Ishikawa (cell line): ENCODE results near the gene RPTOR.

Source experiments
- EP300 ChIP-seq: IDR thresholded peaks from 2 replicates; pipeline ENCODE4 v1.6.1; 2012; ENCODE audit warnings: borderline replicate concordance
- FOXM1 ChIP-seq: IDR thresholded peaks from 2 replicates; pipeline ENCODE4 v1.6.1; 2012; ENCODE audit warnings: low read depth, borderline replicate concordance
- RAD21 ChIP-seq: IDR thresholded peaks from 2 replicates; pipeline ENCODE4 v1.6.1; 2012; ENCODE audit warnings: low read depth
- TEAD4 ChIP-seq: IDR thresholded peaks from 2 replicates; pipeline ENCODE4 v1.6.1; 2012
- YY1 ChIP-seq: IDR thresholded peaks from 2 replicates; pipeline ENCODE4 v1.6.1; 2012; ENCODE audit warnings: low read depth
- TF ChIP-seq, protein P1 (sequence below): IDR thresholded peaks from 2 replicates; pipeline ENCODE4 v1.6.1; 2012; ENCODE audit warnings: low read depth, mild to moderate bottlenecking

GRCh38 chr17:80826346-80826954, 281.8 kb downstream of the RPTOR start:
- TF ChIP-seq, protein P1, sequence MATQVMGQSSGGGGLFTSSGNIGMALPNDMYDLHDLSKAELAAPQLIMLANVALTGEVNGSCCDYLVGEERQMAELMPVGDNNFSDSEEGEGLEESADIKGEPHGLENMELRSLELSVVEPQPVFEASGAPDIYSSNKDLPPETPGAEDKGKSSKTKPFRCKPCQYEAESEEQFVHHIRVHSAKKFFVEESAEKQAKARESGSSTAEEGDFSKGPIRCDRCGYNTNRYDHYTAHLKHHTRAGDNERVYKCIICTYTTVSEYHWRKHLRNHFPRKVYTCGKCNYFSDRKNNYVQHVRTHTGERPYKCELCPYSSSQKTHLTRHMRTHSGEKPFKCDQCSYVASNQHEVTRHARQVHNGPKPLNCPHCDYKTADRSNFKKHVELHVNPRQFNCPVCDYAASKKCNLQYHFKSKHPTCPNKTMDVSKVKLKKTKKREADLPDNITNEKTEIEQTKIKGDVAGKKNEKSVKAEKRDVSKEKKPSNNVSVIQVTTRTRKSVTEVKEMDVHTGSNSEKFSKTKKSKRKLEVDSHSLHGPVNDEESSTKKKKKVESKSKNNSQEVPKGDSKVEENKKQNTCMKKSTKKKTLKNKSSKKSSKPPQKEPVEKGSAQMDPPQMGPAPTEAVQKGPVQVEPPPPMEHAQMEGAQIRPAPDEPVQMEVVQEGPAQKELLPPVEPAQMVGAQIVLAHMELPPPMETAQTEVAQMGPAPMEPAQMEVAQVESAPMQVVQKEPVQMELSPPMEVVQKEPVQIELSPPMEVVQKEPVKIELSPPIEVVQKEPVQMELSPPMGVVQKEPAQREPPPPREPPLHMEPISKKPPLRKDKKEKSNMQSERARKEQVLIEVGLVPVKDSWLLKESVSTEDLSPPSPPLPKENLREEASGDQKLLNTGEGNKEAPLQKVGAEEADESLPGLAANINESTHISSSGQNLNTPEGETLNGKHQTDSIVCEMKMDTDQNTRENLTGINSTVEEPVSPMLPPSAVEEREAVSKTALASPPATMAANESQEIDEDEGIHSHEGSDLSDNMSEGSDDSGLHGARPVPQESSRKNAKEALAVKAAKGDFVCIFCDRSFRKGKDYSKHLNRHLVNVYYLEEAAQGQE: no peak
- no peak for TF ChIP-seq EP300
- TF ChIP-seq FOXM1: no peak
- TF ChIP-seq YY1: no peak
- no peak for TF ChIP-seq TEAD4
- TF ChIP-seq RAD21: no peak
